GM08714 (cell line): ENCODE results near the gene HNRNPH2.

Source experiments
- H3K4me3 ChIP-seq: fragments of 200-500 bp; sonication (Bioruptor generic); 2 replicates; pipeline ENCODE4 v1.5.1; 2014; ENCODE audit warnings: mild to moderate bottlenecking, low read length, inconsistent platforms
- ZNF274 ChIP-seq: IDR thresholded peaks from 2 replicates; pipeline ENCODE4 v1.6.1; 2012; ENCODE audit warnings: mild to moderate bottlenecking, low read depth, low read length

Gene HNRNPH2

GRCh38 chrX:101386542-101386885, 21.5 kb upstream of the HNRNPH2 start:
- peak overlapping the region; percentile 57; the same call in 1 of the 2 replicates for H3K4me3 ChIP-seq
- no peak for TF ChIP-seq ZNF274

GRCh38 chrX:101388604-101389003, 19.4 kb upstream of the HNRNPH2 start:
- no peak overlapping the region for H3K4me3 ChIP-seq
- TF ChIP-seq ZNF274 = no peak

- peak within 1 kb of the TSS; percentile 86 for H3K4me3 ChIP-seq
- TF ChIP-seq ZNF274 = no peak
Observed at GRCh38 chrX:101390664-101391525, 17.1 kb upstream of the HNRNPH2 start, which contains the start of gene RPL36A. Gene RPL36A (plus strand): TSS chrX:101391011. CDS start chrX:101391044, 33 bp downstream.

- peak overlapping the region; percentile 86 for H3K4me3 ChIP-seq
- no peak for TF ChIP-seq ZNF274
Observed at GRCh38 chrX:101391831-101392230, 16.2 kb upstream of the HNRNPH2 start.

- no peak for TF ChIP-seq ZNF274
- no peak overlapping the region for H3K4me3 ChIP-seq
Observed at GRCh38 chrX:101393530-101394305, 14.3 kb upstream of the HNRNPH2 start.

- H3K4me3 ChIP-seq = no peak overlapping the region
- TF ChIP-seq ZNF274 = no peak
Observed at GRCh38 chrX:101394372-101394771, 13.7 kb upstream of the HNRNPH2 start.

- H3K4me3 ChIP-seq = no peak overlapping the region
- TF ChIP-seq ZNF274 = no peak
Observed at GRCh38 chrX:101395789-101396188, 12.2 kb upstream of the HNRNPH2 start.

GRCh38 chrX:101397779-101398178, 10.2 kb upstream of the HNRNPH2 start:
- H3K4me3 ChIP-seq = no peak overlapping the region
- TF ChIP-seq ZNF274 = no peak

GRCh38 chrX:101398694-101399093, 9.3 kb upstream of the HNRNPH2 start:
- H3K4me3 ChIP-seq = no peak overlapping the region
- TF ChIP-seq ZNF274 = no peak

GRCh38 chrX:101399825-101400224, 8.2 kb upstream of the HNRNPH2 start:
- no peak for TF ChIP-seq ZNF274
- no peak overlapping the region for H3K4me3 ChIP-seq

GRCh38 chrX:101407167-101407747, 765 bp upstream of the HNRNPH2 start:
- TF ChIP-seq ZNF274 = no peak
- peak overlapping the region; percentile 80 for H3K4me3 ChIP-seq

- peak overlapping the region; percentile 72 for H3K4me3 ChIP-seq
- TF ChIP-seq ZNF274 = no peak
Observed at GRCh38 chrX:101408532-101408841, 465 bp downstream of the HNRNPH2 start.

GRCh38 chrX:101409043-101409442, 1.0 kb downstream of the HNRNPH2 start:
- TF ChIP-seq ZNF274 = no peak
- peak overlapping the region; percentile 72 for H3K4me3 ChIP-seq

GRCh38 chrX:101410461-101410860, 2.4 kb downstream of the HNRNPH2 start:
- no peak for TF ChIP-seq ZNF274
- H3K4me3 ChIP-seq = no peak overlapping the region

GRCh38 chrX:101411984-101412383, 4.0 kb downstream of the HNRNPH2 start:
- H3K4me3 ChIP-seq = no peak overlapping the region
- no peak for TF ChIP-seq ZNF274
